AG09319 (cell line): ENCODE data around the gene ACTL10.

Source experiments
- DNase-seq: peaks from one replicate; pipeline ENCODE4 v3.0.0-alpha.2; 2010; ENCODE audit warnings: low read depth; ENCODE audit errors: extremely low read depth
- CTCF ChIP-seq: IDR thresholded peaks from 2 replicates; pipeline ENCODE4 v1.5.1; 2011; ENCODE audit warnings: low read depth, mild to moderate bottlenecking, inconsistent platforms, low read length, moderate library complexity

Gene ACTL10

GRCh38 chr20:33675136-33675959, 8.6 kb downstream of the ACTL10 start:
- no peak for TF ChIP-seq CTCF
- no peak for DNase-seq

GRCh38 chr20:33676121-33676520, 9.4 kb downstream of the ACTL10 start:
- no peak for DNase-seq
- no peak for TF ChIP-seq CTCF

- no peak for TF ChIP-seq CTCF
Measured at GRCh38 chr20:33676652-33677645, 10.2 kb downstream of the ACTL10 start.

GRCh38 chr20:33677991-33678702, 11.4 kb downstream of the ACTL10 start:
- DNase-seq = no peak
- no peak for TF ChIP-seq CTCF

More at GRCh38 chr20:33676652-33677645, 10.2 kb downstream of the ACTL10 start:
- no peak for DNase-seq

- DNase-seq = no peak
- no peak for TF ChIP-seq CTCF
Measured at GRCh38 chr20:33679758-33680485, 13.2 kb downstream of the ACTL10 start.

GRCh38 chr20:33680686-33681085, 13.9 kb downstream of the ACTL10 start:
- no peak for DNase-seq
- no peak for TF ChIP-seq CTCF
